Mesenchymal stem cell (in vitro differentiated cells and primary cell): ENCODE measurements around the gene PCDH15.

Experiments
- DNase-seq: peaks from one replicate; pipeline ENCODE4 v3.0.0-alpha.2; 2013
- H2AFZ ChIP-seq: one replicate; pipeline ENCODE4 v1.6.1; 2013; ENCODE audit warnings: low read depth, mild to moderate bottlenecking, control low read depth, inconsistent platforms, low read length, moderate library complexity
- H2AK5ac ChIP-seq: 2 replicates; pipeline ENCODE4 v1.6.1; 2013; ENCODE audit warnings: low read length, moderate library complexity, mild to moderate bottlenecking, inconsistent platforms; ENCODE audit not compliant: severe bottlenecking
- H2BK120ac ChIP-seq: one replicate; pipeline ENCODE4 v1.6.1; 2013; ENCODE audit warnings: low read depth, mild to moderate bottlenecking, inconsistent platforms, low read length, moderate library complexity
- H2BK12ac ChIP-seq, 2 experiments: one replicate each; pipeline ENCODE4 v1.6.1; 2013; ENCODE audit warnings: inconsistent platforms in 2 of 2, low read length in 2 of 2, mild to moderate bottlenecking in 2 of 2, moderate library complexity in 2 of 2, control low read depth in 1 of 2
- H2BK15ac ChIP-seq: one replicate; pipeline ENCODE4 v1.6.1; 2013; ENCODE audit warnings: mild to moderate bottlenecking, low read depth, inconsistent platforms; ENCODE audit not compliant: poor library complexity, severe bottlenecking
- H2BK5ac ChIP-seq: 2 replicates; pipeline ENCODE4 v1.6.1; 2013; ENCODE audit warnings: low read depth, mild to moderate bottlenecking, low read length, control low read depth, inconsistent platforms; ENCODE audit not compliant: poor library complexity, severe bottlenecking
- H3K14ac ChIP-seq, 2 experiments: one replicate each; pipeline ENCODE4 v1.6.1; 2013; ENCODE audit warnings: inconsistent platforms in 2 of 2, low read length in 2 of 2, control low read depth in 1 of 2, mild to moderate bottlenecking in 1 of 2, moderate library complexity in 1 of 2
- H3K18ac ChIP-seq, 2 experiments: one replicate each; pipeline ENCODE4 v1.6.1; 2013; ENCODE audit warnings: inconsistent platforms in 2 of 2, low read length in 2 of 2, control low read depth in 1 of 2, low read depth in 1 of 2, mild to moderate bottlenecking in 1 of 2
- H3K23ac ChIP-seq, 2 experiments: one replicate each; pipeline ENCODE4 v1.6.1; 2013; ENCODE audit warnings: inconsistent platforms in 2 of 2, low read length in 2 of 2, mild to moderate bottlenecking in 2 of 2, moderate library complexity in 2 of 2, control low read depth in 1 of 2
- H3K27ac ChIP-seq: 2 replicates; pipeline ENCODE4 v1.5.1; 2013; ENCODE audit warnings: mild to moderate bottlenecking, moderate library complexity, low read length, control low read depth, inconsistent platforms; ENCODE audit not compliant: poor library complexity, severe bottlenecking
- H3K27me3 ChIP-seq, 2 experiments: 2 replicates each; pipeline versions ENCODE4 v1.6.1 to v1.7.0; 2013; ENCODE audit warnings: low read length in 2 of 2, mild to moderate bottlenecking in 2 of 2, moderate library complexity in 2 of 2, control low read depth in 1 of 2, inconsistent platforms in 1 of 2; ENCODE audit not compliant: control insufficient read depth in 1 of 2, insufficient read depth in 1 of 2
- H3K36me3 ChIP-seq, 2 experiments: 2 replicates each; pipeline versions ENCODE4 v1.6.1 to v1.7.0; 2013; ENCODE audit warnings: low read length in 2 of 2, control low read depth in 1 of 2, inconsistent platforms in 1 of 2, low read depth in 1 of 2, mild to moderate bottlenecking in 1 of 2; ENCODE audit not compliant: insufficient read depth in 2 of 2, control insufficient read depth in 1 of 2
- H3K4ac ChIP-seq, 2 experiments: one replicate each; pipeline ENCODE4 v1.6.1; 2013; ENCODE audit warnings: inconsistent platforms in 2 of 2, low read length in 2 of 2, mild to moderate bottlenecking in 2 of 2, moderate library complexity in 2 of 2, control low read depth in 1 of 2, low read depth in 1 of 2
- H3K4me1 ChIP-seq: 2 replicates; pipeline ENCODE4 v1.6.1; 2013; ENCODE audit warnings: low read depth, low read length, control low read depth; ENCODE audit not compliant: control insufficient read depth, insufficient read depth
- H3K4me2 ChIP-seq: 2 replicates; pipeline ENCODE4 v1.6.1; 2013; ENCODE audit warnings: low read length, mild to moderate bottlenecking, inconsistent platforms; ENCODE audit not compliant: poor library complexity, severe bottlenecking
- H3K4me3 ChIP-seq, 2 experiments: 2 replicates each; pipeline versions ENCODE4 v1.5.1 to v1.7.0; 2013; ENCODE audit warnings: low read length in 2 of 2, mild to moderate bottlenecking in 2 of 2, control low read depth in 1 of 2, low read depth in 1 of 2; ENCODE audit not compliant: insufficient read depth in 1 of 2
- H3K79me1 ChIP-seq: replicated peaks from 2 replicates; pipeline ENCODE4 v1.6.1; 2013; ENCODE audit warnings: mild to moderate bottlenecking, control low read depth, low read length, inconsistent platforms; ENCODE audit not compliant: poor library complexity, severe bottlenecking
- H3K9ac ChIP-seq: 2 replicates; pipeline ENCODE4 v1.7.0; 2013; ENCODE audit warnings: mild to moderate bottlenecking, low read length, moderate library complexity
- H3K9me3 ChIP-seq: 2 replicates; pipeline ENCODE4 v1.7.0; 2013; ENCODE audit warnings: mild to moderate bottlenecking, low read length; ENCODE audit not compliant: control insufficient read depth
- H4K8ac ChIP-seq: one replicate; pipeline ENCODE4 v1.6.1; 2013; ENCODE audit warnings: inconsistent platforms, mild to moderate bottlenecking, low read length, moderate library complexity
- H4K91ac ChIP-seq: one replicate; pipeline ENCODE4 v1.6.1; 2013; ENCODE audit warnings: mild to moderate bottlenecking, low read length, inconsistent platforms
- WGBS: methylation state at CpG from one replicate; pipeline ENCODE4 v1.1.7; 2013; ENCODE audit warnings: mixed read lengths; 5-methylcytosine and 5-hydroxymethylcytosine counted together

The PCDH15 gene

GRCh38 chr10:54666192-54666591, 134.8 kb downstream of the PCDH15 start:
- Histone ChIP-seq H3K4ac (no peak overlapping the region), H3K27me3 (no peaks in the 10 kb centered on the region), H3K14ac (no peak overlapping the region), H2AK5ac (no peak overlapping the region), H2BK120ac (no peak overlapping the region), H3K4me3 (no peak overlapping the region), H2BK5ac (peak overlapping the region; percentile 31), H3K79me1 (no peaks in the 10 kb centered on the region), H3K4me2 (no peak overlapping the region), H3K9me3 (no peaks in the 10 kb centered on the region), H3K36me3 (no peaks in the 10 kb centered on the region), H3K27ac (no peak overlapping the region), H4K8ac (no peak overlapping the region), H2BK12ac (no peak overlapping the region), H4K91ac (no peak overlapping the region), H2BK15ac (no peak overlapping the region), H2AFZ (no peak overlapping the region), H3K23ac (no peak overlapping the region), H3K4me1 (no peaks in the 10 kb centered on the region), H3K9ac (no peak overlapping the region), H3K18ac (no peak overlapping the region)
- DNase-seq: peak; percentile 1

- Histone ChIP-seq H3K14ac (no peak overlapping the region), H3K4me3 (no peak overlapping the region), H3K27me3 (no peaks in the 10 kb centered on the region), H2BK12ac (no peak overlapping the region), H2AFZ (no peak overlapping the region), H3K18ac (no peak overlapping the region), H3K4me1 (no peaks in the 10 kb centered on the region), H2BK120ac (no peak overlapping the region), H3K4me2 (no peak overlapping the region), H4K91ac (no peak overlapping the region), H2AK5ac (no peak overlapping the region), H3K23ac (no peak overlapping the region), H4K8ac (no peak overlapping the region), H3K9ac (no peak overlapping the region), H2BK15ac (no peak overlapping the region), H3K36me3 (no peaks in the 10 kb centered on the region), H3K79me1 (no peaks in the 10 kb centered on the region), H3K4ac (no peak overlapping the region), H3K27ac (no peak overlapping the region), H2BK5ac (no peak overlapping the region), H3K9me3 (no peaks in the 10 kb centered on the region)
- DNase-seq: no peak
These were observed 135.9 kb downstream of the PCDH15 start for GRCh38 chr10:54665095-54665494.

- H3K27me3 ChIP-seq: no peaks in the 10 kb centered on the region
- no peak overlapping the region for H2AK5ac ChIP-seq
- H3K14ac ChIP-seq: no peak overlapping the region
These were observed 140.6 kb downstream of the PCDH15 start for GRCh38 chr10:54660397-54660796.

GRCh38 chr10:54656643-54657042, 144.4 kb downstream of the PCDH15 start:
- Histone ChIP-seq H3K4me3 (no peak overlapping the region), H2AK5ac (no peak overlapping the region), H4K91ac (no peak overlapping the region), H3K23ac (no peak overlapping the region), H3K9me3 (peaks cover 5% of the 10 kb centered on the region), H3K27me3 (no peaks in the 10 kb centered on the region), H3K4me1 (no peaks in the 10 kb centered on the region), H2BK15ac (no peak overlapping the region), H2BK5ac (no peak overlapping the region), H2BK120ac (no peak overlapping the region), H4K8ac (no peak overlapping the region), H3K9ac (no peak overlapping the region), H3K36me3 (no peaks in the 10 kb centered on the region), H3K4ac (no peak overlapping the region), H3K27ac (no peak overlapping the region), H3K18ac (no peak overlapping the region), H3K4me2 (no peak overlapping the region), H2BK12ac (no peak overlapping the region), H3K79me1 (no peaks in the 10 kb centered on the region), H3K14ac (no peak overlapping the region), H2AFZ (no peak overlapping the region)
- no CpG with 5 or more reads among the region's 2 CpGs for WGBS
- no peak for DNase-seq

More at GRCh38 chr10:54660397-54660796, 140.6 kb downstream of the PCDH15 start:
- H3K9ac ChIP-seq: no peak overlapping the region
- no peak overlapping the region for H2BK12ac ChIP-seq
- H3K36me3 ChIP-seq: no peaks in the 10 kb centered on the region
- no peak overlapping the region for H3K4me2 ChIP-seq
- H3K79me1 ChIP-seq: no peaks in the 10 kb centered on the region
- peaks cover 5% of the 10 kb centered on the region for H3K9me3 ChIP-seq
- H3K18ac ChIP-seq: no peak overlapping the region
- no peak for DNase-seq
- no peak overlapping the region for H2BK5ac ChIP-seq
- no peak overlapping the region for H4K8ac ChIP-seq
- no peak overlapping the region for H3K4ac ChIP-seq
- no peak overlapping the region for H4K91ac ChIP-seq
- no peak overlapping the region for H3K27ac ChIP-seq
- H3K23ac ChIP-seq: no peak overlapping the region
- no peaks in the 10 kb centered on the region for H3K4me1 ChIP-seq
- H2BK120ac ChIP-seq: no peak overlapping the region
- H3K4me3 ChIP-seq: no peak overlapping the region
- H2AFZ ChIP-seq: no peak overlapping the region
- H2BK15ac ChIP-seq: no peak overlapping the region
